GM23248 (cell line): ENCODE measurements around the gene TNFRSF21.

Experiments
- EZH2 ChIP-seq: fragments of 200-600 bp; sonication (generic); IDR thresholded peaks from 2 replicates; pipeline ENCODE4 v1.6.1; 2018; ENCODE audit warnings: antibody characterized with exemption, mild to moderate bottlenecking; ENCODE audit not compliant: insufficient read depth, poor library complexity, severe bottlenecking
- EZH2phosphoT487 ChIP-seq: fragments of 200-600 bp; sonication (generic); IDR thresholded peaks from 2 replicates; pipeline ENCODE4 v1.6.1; 2018; ENCODE audit warnings: antibody characterized with exemption, moderate library complexity, mild to moderate bottlenecking, low read depth; ENCODE audit not compliant: insufficient read depth

DNA sequence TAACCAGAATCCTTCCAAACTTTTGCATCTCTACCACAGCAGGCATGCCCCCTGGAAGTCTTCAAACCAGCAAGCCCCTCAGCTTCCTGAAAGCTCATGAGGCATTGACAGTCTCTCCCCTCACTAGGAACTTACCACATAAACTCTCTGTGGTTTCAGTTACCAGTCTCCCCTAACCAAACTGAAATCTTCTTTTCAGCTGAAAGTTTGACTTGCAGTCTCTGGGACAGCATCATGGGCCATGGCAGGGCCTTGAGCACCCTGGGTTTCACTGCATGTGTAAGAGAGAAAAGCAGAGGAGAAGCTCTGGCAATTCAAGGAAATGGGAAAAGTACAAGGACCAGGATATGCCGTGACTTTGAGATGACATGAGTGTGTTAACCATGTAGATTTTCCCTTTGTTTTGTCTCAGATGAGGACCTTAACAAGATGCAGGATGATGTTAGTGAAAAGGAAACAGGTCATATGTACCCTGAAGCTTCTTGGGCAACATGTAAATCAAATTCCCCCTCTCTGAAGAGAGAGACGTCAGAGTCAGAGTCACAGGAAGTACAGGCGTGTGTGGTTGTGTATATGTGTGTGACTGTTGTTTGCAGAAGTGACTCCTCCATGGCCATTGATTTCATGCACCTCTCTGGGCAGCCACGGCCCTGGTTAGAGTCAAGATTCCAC, 106.3 kb downstream of the TNFRSF21 start:
- TF ChIP-seq EZH2 (no peak), EZH2phosphoT487 (no peak)
